Aortic smooth muscle cell (primary cell): ENCODE results near the gene TDRD15. TPM values are rescaled to one million over a fixed set of nuclear protein-coding genes. Genes with fewer than 3 reads are reported as not detected.

ENCODE experiments used
- total RNA-seq: library from RNA; depleted of rRNA; stranded (reverse); fragments of >200 nt; gene quantifications from 2 replicates; pipeline ENCODE4 v1.2.3, GENCODE V29; 2014

The TDRD15 gene
- not detected in 2 replicates for total RNA-seq

DNA sequence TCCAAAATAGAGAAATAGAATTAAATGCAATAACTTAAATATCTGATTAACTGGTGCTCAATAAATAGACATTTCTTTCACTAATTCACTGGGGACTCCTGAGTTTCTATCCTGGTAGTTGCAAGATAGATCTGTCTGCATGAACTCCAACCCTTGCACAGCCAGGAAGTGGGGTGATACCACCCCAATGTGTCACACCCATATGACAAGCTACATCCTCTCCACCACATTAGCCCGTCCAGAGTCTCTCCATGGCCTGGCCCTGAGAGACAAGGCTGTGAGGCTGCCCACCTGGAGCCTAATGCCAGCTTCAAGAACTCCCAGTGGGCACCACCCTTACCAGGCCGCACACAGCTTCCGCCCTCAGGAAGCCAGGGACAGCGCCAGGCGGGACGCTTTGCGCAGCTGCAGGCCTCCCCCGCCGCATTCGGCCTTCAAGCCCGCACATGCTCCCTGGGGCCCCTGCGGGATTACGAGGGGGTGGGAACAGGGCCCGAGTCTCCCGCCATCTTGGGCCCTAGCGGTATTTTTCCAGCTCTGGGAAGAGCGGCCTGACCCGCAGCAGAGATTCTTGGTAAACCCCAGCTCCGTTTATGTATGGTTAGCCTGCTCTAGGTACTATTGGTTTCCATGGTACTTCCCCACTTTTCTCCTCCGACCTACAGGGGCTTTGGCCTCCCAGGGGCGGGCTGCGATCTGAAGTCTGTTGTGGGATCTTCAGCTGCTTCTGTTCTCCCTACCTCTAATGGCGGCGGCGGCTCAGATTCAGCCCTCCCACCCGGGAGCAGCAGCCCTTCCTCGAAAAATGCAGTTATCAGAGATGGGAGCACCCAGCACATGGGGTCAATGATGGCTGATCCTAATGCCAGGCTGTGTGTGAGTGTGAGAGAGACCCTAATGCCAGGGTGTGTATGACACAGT lies at the start of gene TDRD15:
TSS of gene TDRD15 (plus strand) at position 496 of the 921 bp plus-strand sequence. CDS start 13,500 bp downstream, outside the sequence.

Other genes starting within 250 kb of the TDRD15 start
- gene APOB, start 79.9 kb upstream of the TDRD15 start, total RNA-seq: under 0.01 TPM in 2 replicates